Natural killer cell (primary cell): ENCODE measurements around the gene GABBR2. TPM values are rescaled to one million over a fixed set of nuclear protein-coding genes. Genes with fewer than 3 reads are reported as not detected.

Experiments
- ATAC-seq, 3 donors: fragments of 150-1000 bp in 2 of 3; fragments of 200-7000 bp in 1 of 3; cut with Tn5 transposase; 1 replicate in 1 of 3; 2 replicates in 2 of 3; pipeline ENCODE4 v1.10.0; 2021; ENCODE audit warnings: mild to moderate bottlenecking in 2 of 3, moderate library complexity in 2 of 3
- DNase-seq, 2 donors: peaks; one replicate each; pipeline versions ENCODE4 v3.0.0 to v3.0.0-alpha.2; 2013 to 2021; ENCODE audit warnings: mixed read lengths in 1 of 2
- H3K27ac ChIP-seq: one replicate; pipeline ENCODE4 v1.5.1; 2013; ENCODE audit warnings: mild to moderate bottlenecking, low read length
- H3K27me3 ChIP-seq: one replicate; pipeline ENCODE4 v1.6.1; 2013; ENCODE audit warnings: low read length; ENCODE audit not compliant: control insufficient read depth, insufficient read depth
- H3K36me3 ChIP-seq: one replicate; pipeline ENCODE4 v1.6.1; 2013; ENCODE audit warnings: low read length; ENCODE audit not compliant: control insufficient read depth, insufficient read depth
- H3K4me1 ChIP-seq: one replicate; pipeline ENCODE4 v1.6.1; 2013; ENCODE audit warnings: low read length; ENCODE audit not compliant: control insufficient read depth, insufficient read depth
- H3K4me3 ChIP-seq: one replicate; pipeline ENCODE4 v1.5.1; 2013; ENCODE audit warnings: low read length
- H3K9me3 ChIP-seq: one replicate; pipeline ENCODE4 v1.6.1; 2013; ENCODE audit warnings: low read length; ENCODE audit not compliant: control insufficient read depth, insufficient read depth
- H3K27ac Mint-ChIP-seq, 2 donors: one replicate each; pipeline ENCODE4 v1.8.0; 2022; ENCODE audit warnings: mild to moderate bottlenecking in 2 of 2, mixed read lengths in 2 of 2, moderate library complexity in 1 of 2
- H3K27me3 Mint-ChIP-seq, 2 donors: one replicate each; pipeline ENCODE4 v1.8.0; 2022; ENCODE audit warnings: low read depth in 2 of 2, mixed read lengths in 2 of 2
- H3K36me3 Mint-ChIP-seq: one replicate; pipeline ENCODE4 v1.8.0; 2022; ENCODE audit warnings: mixed read lengths
- H3K4me1 Mint-ChIP-seq, 2 donors: one replicate each; pipeline ENCODE4 v1.8.0; 2022; ENCODE audit warnings: mixed read lengths in 2 of 2
- H3K4me3 Mint-ChIP-seq: one replicate; pipeline ENCODE4 v1.8.0; 2022; ENCODE audit warnings: mild to moderate bottlenecking, moderate library complexity, mixed read lengths
- H3K9me3 Mint-ChIP-seq, 2 donors: one replicate each; pipeline ENCODE4 v1.8.0; 2022; ENCODE audit warnings: mixed read lengths in 2 of 2
- CTCF ChIP-seq: fragments of 200-600 bp; IDR thresholded peaks from one replicate; pipeline ENCODE4 v1.8.0; 2022; ENCODE audit warnings: antibody characterized with exemption
- WGBS: methylation state at CpG from one replicate; pipeline ENCODE4 v1.1.7; 2013; ENCODE audit warnings: missing lambda C conversion rate; ENCODE audit not compliant: insufficient coverage; 5-methylcytosine and 5-hydroxymethylcytosine counted together
- intact Hi-C: fragments of 100-400 bp; cut with micrococcal nuclease; formaldehyde crosslinking; loops from one replicate; pipeline ENCODE4 v1.14.2; 2022
- total RNA-seq, 4 donors: library from RNA; stranded (reverse); fragments of 120-200 nt in 1 of 4; gene quantifications; one replicate each; pipeline versions ENCODE4 v1.2.3 to v1.2.4, GENCODE V29; 2013 to 2022

GABBR2 gene
- total RNA-seq, 3 donors from 2014 or later (not counting 1 experiment from before 2014, with no cell fraction given): not detected

GRCh38 chr9:98700801-98701200, 7.9 kb downstream of the GABBR2 start:
- no peak for ATAC-seq
- no peak for DNase-seq
- H3K27ac ChIP-seq: no peak overlapping the region
- no peak for TF ChIP-seq CTCF
- intact Hi-C loops: no loop called here
- no peak overlapping the region for H3K4me3 ChIP-seq
- Mint-ChIP-seq H3K9me3 (no peaks in the 10 kb centered on the region), H3K36me3 (no peaks in the 10 kb centered on the region), H3K27me3 (peaks cover 34 to 45% of the 10 kb centered on the region in 2 donors), H3K27ac (no peak overlapping the region), H3K4me3 (no peak overlapping the region), H3K4me1 (no peaks in the 10 kb centered on the region)
- peaks cover 11% of the 10 kb centered on the region for H3K27me3 ChIP-seq
- H3K9me3 ChIP-seq: no peaks in the 10 kb centered on the region
- H3K36me3 ChIP-seq: no peaks in the 10 kb centered on the region
- H3K4me1 ChIP-seq: no peaks in the 10 kb centered on the region
- WGBS: 67% methylated on average over 3 of the region's 4 CpGs

DNA sequence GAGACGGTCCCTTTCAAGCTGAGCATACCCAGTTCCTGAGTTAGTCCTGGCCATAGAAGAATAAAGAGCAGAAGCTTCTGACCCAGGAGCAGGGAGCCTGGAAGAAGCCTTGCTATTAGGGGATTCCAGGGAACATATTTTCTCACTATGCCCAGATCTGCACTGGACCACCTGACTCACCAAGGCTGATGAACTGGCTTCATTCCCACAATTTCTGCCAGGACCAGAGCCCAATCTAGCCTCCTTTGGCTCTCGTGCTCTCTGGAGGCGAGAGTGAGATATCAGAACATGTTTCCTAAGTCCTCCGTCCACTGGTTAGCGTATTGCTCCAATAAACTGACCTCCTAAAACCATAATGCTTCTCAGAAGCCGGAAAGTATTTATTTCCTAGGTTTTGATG, 9.9 kb downstream of the GABBR2 start:
- TF ChIP-seq CTCF: no peak
- Mint-ChIP-seq H3K4me1 (no peaks in the 10 kb centered on the region), H3K27me3 (peaks cover 22 to 28% of the 10 kb centered on the region in 2 donors), H3K36me3 (no peaks in the 10 kb centered on the region), H3K4me3 (no peak overlapping the region), H3K27ac (no peak overlapping the region), H3K9me3 (no peaks in the 10 kb centered on the region)
- H3K27ac ChIP-seq: no peak overlapping the region
- no peaks in the 10 kb centered on the region for H3K36me3 ChIP-seq
- no peak overlapping the region for H3K4me3 ChIP-seq
- ATAC-seq: no peak
- H3K9me3 ChIP-seq: no peaks in the 10 kb centered on the region
- no peaks in the 10 kb centered on the region for H3K4me1 ChIP-seq
- intact Hi-C loops: no loop called here
- WGBS: 85% methylated on average over 5 of the region's 6 CpGs
- H3K27me3 ChIP-seq: no peaks in the 10 kb centered on the region
- DNase-seq: no peak

DNA sequence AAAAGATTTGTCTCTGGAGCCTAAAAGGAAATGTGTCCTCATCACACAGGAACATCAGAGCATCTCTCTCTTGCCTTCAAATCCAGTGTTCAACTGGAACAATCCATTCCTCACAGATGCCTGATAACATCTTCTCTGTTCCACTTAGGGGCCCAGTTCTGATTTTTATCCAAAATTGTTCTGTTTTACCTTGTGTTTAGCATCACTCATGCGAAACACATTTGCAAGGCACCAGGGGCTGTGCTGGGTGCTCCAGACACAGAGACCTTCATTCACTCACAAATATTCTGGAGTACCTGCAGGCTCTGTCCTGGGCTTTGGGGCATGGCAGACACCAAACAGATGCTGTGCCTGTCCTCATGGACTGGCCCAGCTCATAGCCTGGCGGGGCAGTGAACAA, 13.8 kb downstream of the GABBR2 start:
- TF ChIP-seq CTCF: no peak
- no peaks in the 10 kb centered on the region for H3K9me3 ChIP-seq
- no peaks in the 10 kb centered on the region for H3K4me1 Mint-ChIP-seq
- no peaks in the 10 kb centered on the region for H3K36me3 ChIP-seq
- peaks cover 6 to 10% of the 10 kb centered on the region in 2 donors for H3K27me3 Mint-ChIP-seq
- no peak overlapping the region for H3K4me3 ChIP-seq
- H3K4me1 ChIP-seq: no peaks in the 10 kb centered on the region
- no peaks in the 10 kb centered on the region for H3K9me3 Mint-ChIP-seq
- H3K27me3 ChIP-seq: no peaks in the 10 kb centered on the region
- intact Hi-C loops: no loop called here
- H3K27ac ChIP-seq: no peak overlapping the region
- no peak for ATAC-seq
- H3K27ac Mint-ChIP-seq: no peak overlapping the region
- 77% methylated on average over 2 of the region's 2 CpGs for WGBS
- H3K36me3 Mint-ChIP-seq: no peaks in the 10 kb centered on the region
- no peak for DNase-seq
- no peak overlapping the region for H3K4me3 Mint-ChIP-seq

DNA sequence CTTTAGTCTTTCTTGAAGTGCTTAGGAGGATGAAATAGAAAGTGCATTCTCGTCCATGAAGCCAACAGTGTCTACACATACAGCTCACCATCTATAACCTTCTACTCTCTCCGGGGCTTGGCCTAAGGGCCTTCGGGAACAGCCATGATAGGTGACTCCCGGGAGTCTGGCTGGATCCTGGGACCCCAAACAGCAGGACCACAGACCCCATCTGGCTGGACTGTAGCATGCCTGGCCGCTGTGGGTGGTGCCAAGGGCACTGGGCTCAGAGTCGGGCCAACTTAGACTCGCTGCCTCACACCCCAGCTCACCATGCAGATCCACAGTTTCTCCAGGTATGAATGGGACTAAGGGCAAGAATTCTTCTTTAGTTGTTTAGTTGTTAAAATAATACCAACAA, 16.3 kb downstream of the GABBR2 start:
- H3K9me3 Mint-ChIP-seq: no peaks in the 10 kb centered on the region
- WGBS: 94% methylated on average over 6 of the region's 7 CpGs
- DNase-seq (no peak), ATAC-seq (no peak)
- Histone ChIP-seq H3K36me3 (no peaks in the 10 kb centered on the region), H3K4me3 (no peak overlapping the region), H3K9me3 (no peaks in the 10 kb centered on the region), H3K27ac (no peak overlapping the region), H3K27me3 (no peaks in the 10 kb centered on the region), H3K4me1 (no peaks in the 10 kb centered on the region)
- no peaks in the 10 kb centered on the region for H3K4me1 Mint-ChIP-seq
- intact Hi-C loops: no loop called here
- TF ChIP-seq CTCF: no peak
- no peak overlapping the region for H3K4me3 Mint-ChIP-seq
- H3K27ac Mint-ChIP-seq: no peak overlapping the region
- H3K27me3 Mint-ChIP-seq: peaks cover 5 to 7% of the 10 kb centered on the region in 2 donors
- H3K36me3 Mint-ChIP-seq: no peaks in the 10 kb centered on the region
